Kidney glomerular epithelial cell (primary cell): ENCODE data around the gene ZNF484.
A peak's percentile ranks its signal among the peaks of the same experiment; 100 is the strongest.
"Not testable (repeated sequence)": the region's sequence is repeated elsewhere in the genome, so short reads cannot be mapped to it uniquely, and the experiment has no call there.

ENCODE experiments used
- DNase-seq: peaks from one replicate; lab custom pipeline; 2025; lab: John Stamatoyannopoulos, UW

The ZNF484 gene

GRCh38 chr9:92860867-92861266 is 17.0 kb downstream of the ZNF484 start:
- DNase-seq: no peak

GRCh38 chr9:92857236-92857635 is 20.6 kb downstream of the ZNF484 start:
- no peak for DNase-seq

GRCh38 chr9:92853716-92854115 is 24.1 kb downstream of the ZNF484 start:
- DNase-seq: no peak

GRCh38 chr9:92850898-92851297 is 26.9 kb downstream of the ZNF484 start:
- DNase-seq: no peak

DNA sequence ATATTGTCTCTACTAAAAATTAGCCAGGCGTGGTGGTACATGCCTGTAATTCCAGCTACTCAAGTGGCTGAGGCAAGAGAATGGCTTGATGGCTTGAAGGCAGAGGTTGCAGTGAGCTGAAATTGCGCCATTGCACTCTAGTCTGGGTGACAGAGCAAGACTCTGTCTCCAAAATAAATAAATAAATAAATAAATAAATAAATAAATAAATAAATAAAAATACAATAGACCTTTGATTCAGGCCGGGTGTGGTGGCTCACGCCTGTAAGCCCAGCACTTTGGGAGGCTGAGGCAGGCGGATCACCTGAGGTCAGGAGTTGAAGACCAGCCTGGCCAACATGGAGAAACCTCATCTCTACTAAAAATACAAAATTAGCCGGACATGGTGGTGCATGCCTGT is 29.1 kb downstream of the ZNF484 start:
- DNase-seq: not testable (repeated sequence)

DNA sequence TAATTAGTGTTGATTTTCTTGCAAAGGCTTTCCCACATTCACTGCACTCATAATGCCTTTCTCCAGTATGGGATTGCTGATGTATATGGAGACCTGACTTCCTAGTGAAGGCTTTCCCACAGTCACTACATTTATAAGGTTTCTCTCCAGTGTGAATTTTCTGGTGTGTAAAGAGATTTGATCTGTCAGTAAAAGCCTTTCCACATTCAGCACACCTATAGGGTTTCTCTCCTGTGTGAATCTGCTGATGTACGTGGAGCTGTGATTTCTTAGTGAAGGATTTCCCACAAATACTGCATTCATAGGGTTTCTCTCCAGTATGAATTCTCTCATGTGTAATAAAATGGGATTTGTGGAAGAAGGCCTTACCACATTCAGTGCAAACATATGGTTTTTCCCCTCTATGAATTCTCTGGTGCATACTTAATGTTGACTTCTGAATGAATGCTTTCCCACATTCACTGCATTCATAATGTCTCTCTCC is 31.1 kb downstream of the ZNF484 start:
- no peak for DNase-seq

DNA sequence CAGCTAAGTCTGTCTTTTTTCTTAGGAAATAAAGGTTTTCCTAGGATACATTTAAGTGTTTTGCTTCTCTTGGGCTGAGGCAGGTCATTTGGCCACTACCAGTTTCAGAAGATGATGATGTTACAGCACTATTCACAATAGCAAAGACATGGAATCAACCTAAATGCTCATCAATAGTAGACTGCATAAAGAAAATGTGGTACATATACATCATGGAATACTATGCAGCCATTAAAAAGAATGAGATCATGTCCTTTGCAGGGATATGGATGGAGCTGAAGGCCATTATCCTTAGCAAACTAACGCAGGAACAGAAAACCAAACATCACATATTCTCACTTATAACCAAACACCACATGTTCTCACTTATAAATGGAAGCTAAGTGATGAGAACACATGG is 39.4 kb downstream of the ZNF484 start:
- not testable (repeated sequence) for DNase-seq

DNA sequence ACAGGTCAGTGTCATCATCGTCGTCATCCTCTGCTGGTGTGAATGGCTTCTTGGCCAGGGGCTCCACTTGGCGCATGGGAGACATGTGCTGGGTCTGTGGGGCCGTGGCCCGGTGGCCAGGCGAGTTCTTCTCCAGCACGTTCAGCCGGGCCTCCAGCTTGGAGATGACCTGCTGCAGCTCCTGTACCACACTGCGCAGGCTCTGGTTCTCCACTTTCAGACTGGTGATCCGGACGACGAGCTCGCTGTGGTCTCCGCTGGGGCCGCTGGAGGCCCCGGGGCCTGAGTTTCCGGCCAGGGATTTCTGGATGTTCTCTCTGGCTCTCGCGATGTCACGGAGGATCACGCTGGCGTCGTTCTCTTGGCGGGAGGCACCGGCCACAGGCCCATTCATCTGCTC is 40.6 kb downstream of the ZNF484 start:
- DNase-seq: no peak

DNA sequence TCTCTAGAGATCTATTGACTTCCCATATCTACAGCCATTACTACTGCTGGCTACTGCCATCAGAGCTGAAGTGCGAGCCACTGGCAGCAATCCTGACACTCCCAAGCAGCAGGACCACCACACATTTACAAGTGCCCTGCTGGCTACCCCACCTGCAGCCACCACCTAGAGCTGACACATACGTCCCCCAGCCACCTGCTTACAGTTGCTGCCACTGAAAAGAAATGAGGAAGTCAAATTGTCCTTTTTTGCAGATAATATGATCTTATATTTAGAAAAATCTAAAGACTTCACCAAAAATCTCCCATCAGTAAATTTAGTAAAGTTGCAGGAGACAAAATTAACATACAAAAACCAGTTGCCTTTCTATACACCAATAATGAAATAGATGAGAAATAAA is 48.4 kb downstream of the ZNF484 start:
- DNase-seq: no peak

DNA sequence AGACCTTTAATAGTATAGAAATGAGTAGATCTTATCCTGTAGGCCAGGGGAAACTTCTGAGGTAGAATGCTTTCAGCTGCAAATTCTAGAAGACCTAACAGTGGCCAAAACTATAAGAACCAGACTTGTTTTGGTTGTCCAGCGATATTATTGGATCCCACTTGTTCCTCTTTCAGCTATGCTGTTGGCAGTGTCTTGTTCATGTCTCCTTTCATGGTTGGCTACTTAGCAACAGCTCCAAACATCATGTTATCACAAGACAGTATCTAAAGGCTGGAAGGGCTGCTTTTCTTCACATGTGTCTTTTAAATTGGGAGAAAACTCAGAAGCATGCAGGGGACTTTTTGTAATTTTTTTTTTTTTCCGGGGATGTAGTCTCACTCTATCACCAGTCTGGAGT is 52.8 kb downstream of the ZNF484 start:
- not testable (repeated sequence) for DNase-seq

DNA sequence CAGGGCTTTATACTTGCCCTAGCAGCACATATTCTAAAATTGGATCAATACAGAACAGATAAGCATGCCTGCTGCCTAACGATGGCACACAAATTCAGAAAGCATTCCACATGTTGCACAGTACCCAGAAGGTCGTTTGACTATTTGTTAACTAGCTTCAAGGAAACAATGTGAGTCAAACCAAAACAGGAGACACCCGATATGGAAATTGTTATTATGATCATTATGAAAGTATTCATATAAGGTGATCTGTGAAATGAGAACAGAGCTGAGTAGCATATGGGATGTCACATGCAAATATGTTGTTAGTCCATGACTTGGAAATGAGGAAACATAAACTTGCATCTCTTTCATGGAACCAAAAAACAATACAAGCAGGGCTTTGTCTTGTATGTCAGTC is 56.9 kb downstream of the ZNF484 start:
- no peak for DNase-seq

GRCh38 chr9:92819898-92820297 is 57.9 kb downstream of the ZNF484 start:
- DNase-seq: peak; percentile 1

DNA sequence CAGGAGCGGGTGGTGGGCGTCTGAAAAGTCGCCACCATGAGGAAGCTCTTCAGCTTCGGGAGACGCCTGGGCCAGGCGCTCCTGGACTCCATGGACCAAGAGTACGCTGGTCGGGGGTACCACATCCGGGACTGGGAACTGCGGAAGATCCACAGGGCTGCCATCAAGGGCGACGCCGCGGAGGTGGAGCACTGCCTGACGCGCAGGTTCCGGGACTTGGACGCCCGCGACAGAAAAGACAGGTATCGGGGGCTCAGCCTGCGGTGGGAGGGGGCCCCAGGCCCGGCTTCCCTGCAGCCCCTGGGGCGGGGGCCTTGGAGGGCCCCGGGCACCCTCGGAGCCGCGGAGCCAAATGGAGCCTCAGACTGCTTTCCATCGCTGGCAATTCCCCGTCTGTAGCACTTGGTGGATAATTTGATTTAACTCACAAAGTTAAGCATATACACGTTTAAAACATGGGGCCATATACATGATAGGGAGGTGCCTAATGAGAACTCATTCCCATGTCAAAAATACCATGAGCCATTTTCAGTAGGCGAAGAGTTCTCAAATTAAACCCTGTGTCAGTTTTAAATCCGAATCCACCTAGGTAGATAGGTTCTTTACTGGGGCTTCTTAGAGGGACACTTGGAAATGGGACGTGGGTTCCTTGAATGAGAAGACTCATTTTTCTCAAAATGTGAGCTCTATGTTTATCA is 68.1 kb downstream of the ZNF484 start:
- not testable (repeated sequence) for DNase-seq

DNA sequence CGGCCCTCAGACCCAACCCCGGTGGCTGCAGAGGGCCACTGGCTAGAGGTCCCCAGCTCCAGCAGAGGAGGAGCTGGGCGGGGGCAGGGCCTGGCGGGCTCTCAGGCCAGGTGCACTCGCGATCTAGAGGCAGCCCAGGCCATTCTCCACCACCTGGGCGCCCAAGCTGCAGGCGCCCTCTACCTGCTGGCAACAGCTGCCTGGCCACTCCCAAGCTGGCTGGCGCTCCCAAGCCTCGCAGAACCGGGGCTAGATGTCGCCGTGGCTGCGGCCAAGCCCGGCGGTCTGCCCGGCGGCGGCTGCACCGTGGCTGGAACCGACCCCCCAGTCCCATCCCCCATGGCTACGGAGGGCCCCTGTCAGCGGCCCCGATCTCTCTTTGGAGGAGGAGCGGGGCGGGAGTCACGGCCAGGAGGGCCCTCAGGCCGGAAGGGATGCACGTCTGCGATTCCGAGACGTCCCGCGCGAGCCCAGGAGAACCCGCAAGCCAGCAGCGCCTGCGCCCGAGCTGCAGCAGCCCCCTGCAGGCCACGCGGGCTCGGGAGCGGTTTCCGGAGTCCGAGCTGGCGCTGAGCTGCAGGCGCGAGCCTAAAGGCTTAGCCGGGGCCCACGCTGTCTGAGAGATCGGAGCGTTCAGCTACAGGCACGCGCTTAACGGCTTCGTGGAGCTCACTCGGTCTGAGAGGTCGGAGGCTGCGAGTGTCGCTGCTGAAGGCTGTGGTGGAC is 68.9 kb downstream of the ZNF484 start:
- peak; percentile 11 for DNase-seq

DNA sequence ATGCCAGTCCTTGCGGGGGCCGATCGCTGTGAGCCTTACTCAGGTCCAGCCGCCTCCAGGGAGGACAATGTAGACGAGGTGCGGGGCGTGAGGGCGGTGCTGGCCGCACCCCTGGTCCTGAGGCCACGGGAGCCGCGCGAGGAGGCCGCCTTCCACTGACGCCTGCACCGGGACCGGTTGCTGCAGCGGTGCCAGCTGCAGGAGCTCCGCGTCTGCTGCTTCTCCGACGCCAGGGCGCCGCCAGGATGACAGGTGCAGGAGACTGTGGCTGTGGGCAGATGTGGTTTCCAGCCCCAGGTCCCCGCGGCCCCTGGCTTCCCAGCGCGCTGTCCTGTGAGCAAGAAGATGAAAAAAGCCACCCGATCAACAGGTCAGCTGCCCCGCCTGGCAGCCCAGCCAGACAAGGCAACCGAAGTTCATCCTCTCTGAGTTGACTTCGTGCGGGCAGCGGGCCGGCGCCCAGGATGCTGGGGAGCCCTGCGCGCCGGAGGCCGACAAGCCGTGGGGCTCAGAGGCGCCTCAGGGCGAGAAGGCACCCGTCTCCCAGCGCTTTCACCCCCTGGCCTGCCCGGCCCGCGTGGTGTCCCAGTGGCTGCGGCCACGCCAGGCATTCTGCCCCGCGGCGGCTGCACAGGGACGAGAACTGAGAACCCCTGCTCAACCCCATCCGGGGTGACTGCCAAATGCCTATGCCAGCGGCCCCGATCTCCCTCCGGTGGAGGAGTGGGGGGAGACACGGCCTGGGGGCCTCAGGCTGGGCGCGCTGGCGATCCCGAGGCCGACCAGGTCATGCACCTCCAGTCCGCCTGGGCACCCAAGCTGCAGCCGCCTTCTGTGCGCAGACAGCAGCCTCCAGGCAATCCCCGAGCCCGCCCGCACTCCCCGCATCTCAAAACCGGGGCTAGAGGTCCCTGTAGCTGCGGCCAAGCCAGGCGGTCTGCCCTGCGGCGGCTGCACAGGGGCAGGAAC is 69.8 kb downstream of the ZNF484 start:
- no peak for DNase-seq

- no peak for DNase-seq
Observed at GRCh38 chr9:92807031-92807756, 70.6 kb downstream of the ZNF484 start.

DNA sequence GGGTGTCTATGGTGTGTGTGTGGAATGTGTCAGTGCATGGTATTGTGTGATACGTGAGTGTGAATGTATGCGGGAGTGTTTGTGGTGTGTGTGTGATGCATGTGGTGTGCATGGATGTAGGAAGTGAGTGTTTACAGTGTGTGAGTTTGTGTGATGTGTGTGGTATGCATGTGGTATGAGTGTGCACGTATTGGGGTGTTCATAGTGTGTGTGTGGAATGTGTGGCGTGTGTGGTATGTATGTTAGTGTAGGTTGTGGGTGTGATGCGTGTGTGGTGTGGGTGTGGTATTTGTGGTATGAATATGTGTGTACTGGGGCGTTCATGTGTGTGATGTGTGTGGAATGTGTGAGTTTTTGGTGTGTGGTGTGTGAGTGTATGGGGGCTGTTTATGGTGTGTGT is 73.1 kb downstream of the ZNF484 start:
- DNase-seq: no peak

GRCh38 chr9:92798358-92798757 is 79.5 kb downstream of the ZNF484 start:
- DNase-seq: no peak

GRCh38 chr9:92796337-92796804 is 81.5 kb downstream of the ZNF484 start:
- DNase-seq: not testable (repeated sequence)

- DNase-seq: no peak
Observed at GRCh38 chr9:92795598-92796336, 82.1 kb downstream of the ZNF484 start.
